Measurements from ENCODE around the gene LSG1.

DNA sequence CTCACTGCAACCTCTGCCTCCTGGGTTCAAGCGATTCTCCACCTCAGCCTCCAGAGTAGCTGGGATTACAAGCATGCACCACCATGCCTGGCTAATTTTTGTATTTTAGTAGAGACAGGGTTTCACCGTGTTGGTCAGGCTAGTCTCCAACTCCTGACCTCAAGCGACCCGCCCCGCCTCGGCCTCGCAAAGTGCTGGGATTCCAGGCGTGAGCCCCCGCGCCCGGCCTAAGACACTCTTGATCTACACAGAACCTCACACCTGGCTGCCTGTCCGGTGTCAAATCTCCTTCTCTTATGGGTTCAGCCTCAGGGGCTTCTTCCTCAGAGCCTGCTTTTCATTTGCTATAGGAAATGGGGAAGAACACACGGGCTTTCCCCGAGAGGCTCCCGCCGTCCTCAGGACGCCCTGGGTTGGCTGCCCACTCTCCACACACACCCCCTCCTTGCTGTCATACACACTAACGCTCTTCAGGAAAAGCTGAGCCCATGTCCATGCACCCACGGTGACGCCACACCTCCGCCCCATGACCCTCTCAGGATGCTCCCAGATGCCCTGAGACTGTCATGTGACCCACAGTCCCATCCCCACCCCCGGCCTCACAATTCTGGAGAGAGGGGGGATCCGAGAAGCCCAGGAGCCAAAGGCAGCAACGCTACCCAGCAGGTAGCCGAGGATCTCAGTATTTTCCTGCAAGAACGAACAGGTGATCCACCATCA is 49.2 kb downstream of the LSG1 start:
- TF ChIP-seq POLR2A (IDR thresholded peaks at IDR 0.05) (no peak), CTCF (IDR thresholded peaks at IDR 0.05) (no peak)

Measured in right lobe of liver (tissue), 4 donors.